AG04449 (cell line): ENCODE data around the gene PIP4K2B.

Source experiments
- CTCF ChIA-PET: fragments of 350-600 bp; formaldehyde crosslinking; extraction: SDS; loops from one replicate; lab custom pipeline; 2021; ENCODE audit warnings: antibody characterized with exemption; lab: Yijun Ruan, JAX
- POLR2A ChIA-PET: fragments of 400-600, 350-600 bp; formaldehyde crosslinking; extraction: SDS; loops from one replicate; lab custom pipeline; 2020; ENCODE audit warnings: antibody characterized with exemption, inconsistent platforms; lab: Yijun Ruan, JAX
- DNase-seq: peaks from one replicate; pipeline ENCODE4 v3.0.0-alpha.2; 2010; ENCODE audit warnings: low read depth, low spot score
- H3K4me3 ChIP-seq: 2 replicates; pipeline ENCODE4 v1.5.1; 2011; ENCODE audit warnings: low read depth, mild to moderate bottlenecking, control low read depth, low read length
- CTCF ChIP-seq: IDR thresholded peaks from one replicate; pipeline ENCODE4 v1.5.1; 2011; ENCODE audit warnings: mild to moderate bottlenecking, moderate library complexity, low read length, control low read depth, inconsistent platforms; ENCODE audit not compliant: insufficient read depth; ENCODE audit errors: missing control alignments

PIP4K2B gene

GRCh38 chr17:38743556-38744171 is 55.7 kb downstream of the PIP4K2B start:
- POLR2A ChIA-PET = interaction anchor here (0.6 kb wide), 1 partner anchor 49 kb away, joined by 4 read pairs; no protein-coding TSS in a partner anchor
- no peak overlapping the region for H3K4me3 ChIP-seq
- no peak for DNase-seq
- no peak for TF ChIP-seq CTCF
- CTCF ChIA-PET = interaction anchor here (1.0 to 5.4 kb wide), 2 partner anchors 8 to 12 kb away, joined by 3 to 78 read pairs; no protein-coding TSS in a partner anchor

GRCh38 chr17:38742411-38743308 is 56.7 kb downstream of the PIP4K2B start:
- ChIA-PET CTCF (interaction anchor here (5.4 kb wide), 1 partner anchor 7 kb away, joined by 78 read pairs; no protein-coding TSS in a partner anchor), POLR2A (interaction anchor here (0.6 kb wide), 2 partner anchors 48 to 389 kb away, joined by 3 to 4 read pairs; no protein-coding TSS in a partner anchor)
- DNase-seq = no peak

GRCh38 chr17:38741921-38742410 is 57.4 kb downstream of the PIP4K2B start:
- no peak for DNase-seq
- no peak overlapping the region for H3K4me3 ChIP-seq
- TF ChIP-seq CTCF = no peak
- CTCF ChIA-PET = interaction anchor here (0.8 to 1.1 kb wide), 2 partner anchors 10 to 55 kb away, joined by 3 read pairs; no protein-coding TSS in a partner anchor
- POLR2A ChIA-PET = interaction anchor here (0.6 kb wide), 1 partner anchor 390 kb away, joined by 3 read pairs; no protein-coding TSS in a partner anchor

More at GRCh38 chr17:38742411-38743308, 56.7 kb downstream of the PIP4K2B start:
- H3K4me3 ChIP-seq = no peak overlapping the region
- no peak for TF ChIP-seq CTCF

- POLR2A ChIA-PET = no interaction called here
Measured at GRCh38 chr17:38741461-38741860, 57.9 kb downstream of the PIP4K2B start.

GRCh38 chr17:38740806-38741205 is 58.5 kb downstream of the PIP4K2B start:
- ChIA-PET CTCF (interaction anchor here (1.1 kb wide), 1 partner anchor 10 kb away, joined by 3 read pairs; no protein-coding TSS in a partner anchor), POLR2A (no interaction called here)
- no peak overlapping the region for H3K4me3 ChIP-seq
- no peak for DNase-seq
- TF ChIP-seq CTCF = no peak

More at GRCh38 chr17:38741461-38741860, 57.9 kb downstream of the PIP4K2B start:
- CTCF ChIA-PET = interaction anchor here (0.8 to 1.1 kb wide), 2 partner anchors 9 to 54 kb away, joined by 3 read pairs; no protein-coding TSS in a partner anchor
- DNase-seq = no peak
- no peak overlapping the region for H3K4me3 ChIP-seq
- TF ChIP-seq CTCF = no peak

- ChIA-PET CTCF (interaction anchor here (0.6 to 1.1 kb wide), 3 partner anchors 9 to 77 kb away, joined by 3 read pairs; no protein-coding TSS in a partner anchor), POLR2A (no interaction called here)
- no peak for DNase-seq
- H3K4me3 ChIP-seq = no peak overlapping the region
- TF ChIP-seq CTCF = no peak
Measured at GRCh38 chr17:38740044-38740443, 59.3 kb downstream of the PIP4K2B start.
